Aorta (tissue), 5 donors: ENCODE data around the gene RIC1. TPM values are rescaled to one million over a fixed set of nuclear protein-coding genes. Genes with fewer than 3 reads are reported as not detected.
"Not testable (repeated sequence)": the region's sequence is repeated elsewhere in the genome, so short reads cannot be mapped to it uniquely, and the experiment has no call there.

ENCODE experiments used
- ATAC-seq: fragments of 200-7000 bp; cut with Tn5 transposase; one replicate; pipeline ENCODE4 v1.9.1; 2022; ENCODE audit warnings: moderate library complexity; ENCODE audit not compliant: low FRiP score
- DNase-seq, 2 donors: peaks; one replicate each; pipeline ENCODE4 v3.0.0-alpha.2; 2020
- H3K27ac ChIP-seq, 2 donors: one replicate each; pipeline ENCODE4 v1.5.1; 2013; ENCODE audit warnings: low read length in 2 of 2, mild to moderate bottlenecking in 2 of 2, moderate library complexity in 2 of 2, control low read depth in 1 of 2, inconsistent platforms in 1 of 2, low read depth in 1 of 2
- H3K27me3 ChIP-seq, 2 donors: one replicate each; pipeline ENCODE4 v1.6.1; 2013; ENCODE audit warnings: control low read depth in 1 of 2, low read length in 1 of 2, mild to moderate bottlenecking in 1 of 2, moderate library complexity in 1 of 2; ENCODE audit not compliant: insufficient read depth in 2 of 2, control insufficient read depth in 1 of 2
- H3K36me3 ChIP-seq, 2 donors: one replicate each; pipeline ENCODE4 v1.6.1; 2013; ENCODE audit warnings: control low read depth in 1 of 2, low read length in 1 of 2, mild to moderate bottlenecking in 1 of 2; ENCODE audit not compliant: insufficient read depth in 2 of 2, control insufficient read depth in 1 of 2
- H3K4me1 ChIP-seq, 2 donors: one replicate each; pipeline ENCODE4 v1.6.1; 2013; ENCODE audit warnings: low read length in 2 of 2, control low read depth in 1 of 2, mild to moderate bottlenecking in 1 of 2, moderate library complexity in 1 of 2; ENCODE audit not compliant: insufficient read depth in 2 of 2, control insufficient read depth in 1 of 2
- H3K4me3 ChIP-seq, 2 donors: one replicate each; pipeline ENCODE4 v1.5.1; 2013; ENCODE audit warnings: low read length in 2 of 2, control low read depth in 1 of 2, mild to moderate bottlenecking in 1 of 2
- H3K9me3 ChIP-seq: one replicate; pipeline ENCODE4 v1.6.1; 2013; ENCODE audit warnings: mild to moderate bottlenecking, low read length; ENCODE audit not compliant: control insufficient read depth
- WGBS, 2 donors: extraction: QIAGEN DNeasy Blood & Tissue Kit; methylation state at CpG; one replicate each; pipeline ENCODE4 v1.1.7; 2013; 5-methylcytosine and 5-hydroxymethylcytosine counted together
- intact Hi-C, 2 donors: fragments of 100-400 bp; cut with DNase I; formaldehyde crosslinking; loops; one replicate each; pipeline versions ENCODE4 v1.14.2 to v1.15.0; 2022
- polyA plus RNA-seq, 2 donors: library from polyadenylated mRNA; stranded (reverse); fragments of 200-250 nt; gene quantifications; one replicate each; pipeline ENCODE4 v1.2.3, GENCODE V29; 2013
- total RNA-seq, 2 donors: library from RNA; stranded (reverse); fragmentation: NEBNext Ultra II Directional; extraction: Animal tissue kit (Norgen Biotek cat#: 25700); gene quantifications; one replicate each; pipeline ENCODE4 v1.2.1, GENCODE V29; 2021
- donor health status: healthy with polysubstance abuse.
- donor health status: Bipolar disorder and iron deficiency.
- donor health status: DM: no; HTN: no; CAD: no.
- donor health status: DM: no; HTN: no; CAD: no.
- donor health status: DM: yes; HTN: yes; CAD: no.

RIC1 gene
- total and polyA plus RNA-seq, 4 donors: 3.0 to 36.7 (median 17.3) TPM

- 86 to 88% methylated on average over 1 of the region's 1 CpG for WGBS, 2 donors
- Histone ChIP-seq H3K4me1 (no peaks in the 10 kb centered on the region), H3K27me3 (no peaks in the 10 kb centered on the region), H3K36me3 (peaks cover 1 to 7% of the 10 kb centered on the region in 2 donors), H3K9me3 (peaks cover 4% of the 10 kb centered on the region), H3K27ac (no peak overlapping the region), H3K4me3 (no peak overlapping the region)
- intact Hi-C loops: no loop called here
- ATAC-seq: no peak
- no peak for DNase-seq
Observed at GRCh38 chr9:5778805-5779204, 149.9 kb downstream of the RIC1 start.

GRCh38 chr9:5779705-5780218, 150.9 kb downstream of the RIC1 start:
- H3K9me3 ChIP-seq, H3K4me3 ChIP-seq, H3K4me1 ChIP-seq, ATAC-seq, DNase-seq, H3K27me3 ChIP-seq, H3K36me3 ChIP-seq, intact Hi-C loops, H3K27ac ChIP-seq: not testable (repeated sequence)
- WGBS, 2 donors: 97% methylated on average over 4 of the region's 4 CpGs

DNA sequence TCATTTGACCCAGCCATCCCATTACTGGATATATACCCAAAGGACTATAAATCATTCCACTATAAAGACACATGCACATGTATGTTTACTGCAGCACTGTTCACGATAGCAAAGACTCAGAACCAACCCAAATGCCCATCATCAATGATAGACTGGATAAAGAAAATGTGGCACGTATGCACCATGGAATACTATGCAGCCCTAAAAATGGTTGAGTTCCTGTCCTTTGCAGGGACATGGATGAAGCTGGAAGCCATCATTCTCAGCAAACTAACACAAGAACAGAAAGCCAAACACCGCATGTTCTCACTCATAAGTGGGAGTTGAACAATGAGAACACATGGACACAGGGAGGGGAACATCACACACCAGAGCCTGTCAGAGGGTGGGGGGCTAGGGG, 154.5 kb downstream of the RIC1 start:
- intact Hi-C loops, H3K27me3 ChIP-seq, H3K9me3 ChIP-seq, H3K4me1 ChIP-seq, H3K4me3 ChIP-seq, ATAC-seq, H3K27ac ChIP-seq, DNase-seq: not testable (repeated sequence)
- WGBS, 2 donors: 97 to 98% methylated on average over 3 of the region's 3 CpGs
- H3K36me3 ChIP-seq: peaks cover 5 to 13% of the 10 kb centered on the region in 2 donors

GRCh38 chr9:5783982-5784381, 155.1 kb downstream of the RIC1 start:
- no peak for ATAC-seq
- DNase-seq: no peak
- Histone ChIP-seq H3K27me3 (no peaks in the 10 kb centered on the region), H3K9me3 (peaks cover 4% of the 10 kb centered on the region), H3K4me1 (no peaks in the 10 kb centered on the region), H3K27ac (no peak overlapping the region), H3K36me3 (peaks cover 5 to 11% of the 10 kb centered on the region in 2 donors), H3K4me3 (no peak overlapping the region)
- intact Hi-C loops: no loop called here
- WGBS, 2 donors: 65 to 90% methylated on average over 1 of the region's 1 CpG

DNA sequence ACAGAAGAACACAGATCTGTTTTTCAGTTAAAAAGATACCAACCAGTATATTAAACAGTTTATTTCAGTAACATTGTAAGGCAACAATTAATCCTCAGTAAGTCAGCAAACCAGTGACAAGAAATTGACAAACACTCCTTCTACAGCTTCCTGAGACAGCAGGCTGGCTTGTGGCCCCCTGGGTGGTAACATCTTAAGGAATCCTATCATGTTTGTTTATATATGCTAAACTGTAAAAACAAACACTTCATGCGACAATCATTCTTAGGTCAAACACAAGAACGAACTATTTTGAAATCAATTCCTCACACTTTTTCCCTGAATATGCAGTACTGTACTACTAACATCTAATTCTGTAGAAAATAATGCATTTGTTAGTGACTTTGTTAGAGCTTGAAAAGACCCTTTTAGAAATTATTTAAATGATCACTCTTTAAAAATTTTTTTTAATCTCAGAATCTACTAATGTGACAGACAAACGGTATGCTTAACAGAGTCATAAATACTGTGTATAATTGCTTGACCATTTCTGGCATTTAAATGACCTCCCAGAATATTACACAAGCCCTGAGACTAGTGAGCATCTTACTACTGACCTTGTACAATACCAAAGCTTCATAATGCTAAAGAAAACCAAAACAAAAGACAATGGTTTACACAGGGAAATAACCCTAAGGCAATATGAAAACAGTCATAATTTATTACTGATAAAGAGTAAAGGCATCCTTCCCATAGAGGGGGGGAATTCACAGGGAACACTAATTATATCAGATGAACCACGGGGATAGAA, 155.8 kb downstream of the RIC1 start:
- no peaks in the 10 kb centered on the region for H3K27me3 ChIP-seq
- H3K36me3 ChIP-seq: peaks cover 5 to 11% of the 10 kb centered on the region in 2 donors
- no peak overlapping the region for H3K27ac ChIP-seq
- H3K9me3 ChIP-seq: peaks cover 4% of the 10 kb centered on the region
- ATAC-seq (no peak), DNase-seq (no peak)
- no peaks in the 10 kb centered on the region for H3K4me1 ChIP-seq
- no peak overlapping the region for H3K4me3 ChIP-seq
- intact Hi-C loops: no loop called here
- WGBS, 2 donors: 46 to 70% methylated on average over 4 of the region's 4 CpGs

DNA sequence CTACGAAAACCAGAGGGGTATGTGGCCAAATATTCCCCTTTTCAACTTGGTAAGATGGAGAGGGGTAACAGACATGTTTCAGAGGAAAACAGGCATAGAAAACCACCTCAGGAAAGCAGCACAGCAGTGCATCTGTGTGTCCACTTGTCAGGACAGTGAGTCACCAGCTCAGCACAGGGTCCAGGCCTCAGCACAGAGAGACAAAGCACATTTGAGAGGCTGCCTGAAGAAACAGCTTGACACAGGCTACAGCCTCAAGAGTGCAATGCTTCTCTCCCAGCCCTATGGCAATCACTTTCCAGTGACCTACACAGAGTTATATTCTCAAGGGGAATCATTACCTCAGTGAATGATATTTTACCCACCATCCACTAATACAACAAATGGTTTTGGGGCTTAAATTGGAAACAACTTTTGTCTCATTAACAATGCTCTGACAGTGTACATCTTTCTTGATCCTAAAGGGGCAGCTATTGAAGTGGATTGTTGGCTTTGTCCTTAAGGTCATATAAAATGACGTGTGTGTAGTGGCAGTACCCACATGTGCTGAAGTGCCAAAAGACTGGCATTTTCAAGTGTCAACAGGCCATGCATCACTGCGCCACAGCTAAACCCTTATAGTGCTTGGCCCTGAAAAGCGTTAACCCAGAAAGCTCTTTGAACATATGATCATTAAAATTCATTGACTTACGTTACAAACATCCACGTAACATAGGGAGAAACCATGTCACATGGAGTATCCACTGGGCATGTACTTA, 157.6 kb downstream of the RIC1 start:
- no peaks in the 10 kb centered on the region for H3K4me1 ChIP-seq
- H3K27ac ChIP-seq: no peak overlapping the region
- H3K36me3 ChIP-seq: peaks cover 5 to 9% of the 10 kb centered on the region in 2 donors
- DNase-seq (no peak), ATAC-seq (peak; percentile 50)
- H3K27me3 ChIP-seq: no peaks in the 10 kb centered on the region
- intact Hi-C loops: no loop called here
- H3K4me3 ChIP-seq: no peak overlapping the region
- peaks cover 4% of the 10 kb centered on the region for H3K9me3 ChIP-seq
- WGBS, 2 donors: 90 to 93% methylated on average over 6 of the region's 6 CpGs

DNA sequence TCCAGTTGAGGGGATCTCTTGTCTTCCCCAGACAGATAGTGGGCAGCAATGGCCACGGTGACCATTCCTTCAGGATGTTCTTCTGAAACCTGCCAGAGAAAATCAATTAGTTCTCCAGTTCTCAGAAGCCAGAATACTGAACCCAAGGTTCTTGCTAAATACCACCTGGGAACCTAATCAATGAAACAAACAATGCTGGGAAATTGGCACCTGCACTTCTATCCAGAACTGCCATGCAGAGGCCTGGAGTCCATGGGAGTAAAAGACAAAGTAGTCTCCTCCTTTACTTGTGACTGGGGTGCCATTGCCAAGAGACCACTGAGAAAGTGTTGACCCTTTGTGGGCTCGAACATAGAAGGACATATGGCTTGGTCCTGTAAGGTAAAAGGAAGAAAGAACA, 158.3 kb downstream of the RIC1 start:
- Histone ChIP-seq H3K9me3 (peaks cover 4% of the 10 kb centered on the region), H3K4me3 (no peak overlapping the region), H3K27ac (no peak overlapping the region), H3K36me3 (peaks cover 5 to 9% of the 10 kb centered on the region in 2 donors), H3K4me1 (no peaks in the 10 kb centered on the region), H3K27me3 (no peaks in the 10 kb centered on the region)
- no peak for ATAC-seq
- no peak for DNase-seq
- WGBS, 2 donors: 98 to 99% methylated on average over 2 of the region's 2 CpGs
- intact Hi-C loops: no loop called here

DNA sequence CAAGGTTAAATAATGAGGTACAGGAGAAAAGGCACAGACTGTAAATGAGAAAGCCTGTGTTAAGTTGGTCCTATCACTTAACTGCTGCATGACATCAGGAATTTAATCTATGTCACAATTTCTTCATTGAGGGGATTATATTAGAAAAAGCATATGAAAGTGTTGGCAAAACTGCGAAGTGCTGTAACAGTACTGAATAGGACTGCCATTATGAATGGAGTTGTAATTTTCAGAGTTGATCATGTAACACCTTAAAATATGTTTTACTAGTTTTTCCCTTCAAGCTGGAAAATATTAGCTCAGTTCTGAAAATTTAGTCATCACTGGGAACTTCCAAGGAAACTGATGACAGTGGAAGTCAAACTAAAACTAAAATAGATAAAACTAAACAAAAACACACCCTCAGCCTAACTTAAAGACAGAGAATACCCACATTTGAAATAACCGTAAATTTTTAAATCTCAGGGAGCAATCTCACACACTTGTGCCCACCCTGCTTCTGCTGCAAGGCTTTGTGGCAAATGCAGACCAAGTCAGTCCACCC, 158.9 kb downstream of the RIC1 start:
- Histone ChIP-seq H3K36me3 (peaks cover 5 to 9% of the 10 kb centered on the region in 2 donors), H3K9me3 (peaks cover 4% of the 10 kb centered on the region), H3K4me3 (no peak overlapping the region), H3K27ac (no peak overlapping the region), H3K27me3 (no peaks in the 10 kb centered on the region), H3K4me1 (no peaks in the 10 kb centered on the region)
- intact Hi-C loops: no loop called here
- ATAC-seq (no peak), DNase-seq (no peak)
- WGBS, 2 donors: 84 to 93% methylated on average over 2 of the region's 2 CpGs
